T-helper 17 cell (primary cell): ENCODE data around the gene CDC42BPB. TPM values are rescaled to one million over a fixed set of nuclear protein-coding genes. Genes with fewer than 3 reads are reported as not detected.
A peak's percentile ranks its signal among the peaks of the same experiment; 100 is the strongest.

Source experiments
- ATAC-seq: fragments of 150-1000 bp; cut with Tn5 transposase; 2 replicates; pipeline ENCODE4 v1.10.0; 2021; ENCODE audit warnings: mild to moderate bottlenecking, moderate library complexity
- DNase-seq, 3 donors: peaks; one replicate each; pipeline versions ENCODE4 v3.0.0 to v3.0.0-alpha.2; 2020 to 2021
- H3K9me3 ChIP-seq: one replicate; pipeline ENCODE4 v1.7.0; 2013; ENCODE audit warnings: low read length, mild to moderate bottlenecking; ENCODE audit not compliant: control insufficient read depth, poor library complexity, severe bottlenecking
- H3K27ac Mint-ChIP-seq: one replicate; pipeline ENCODE4 v1.8.0; 2022; ENCODE audit warnings: mild to moderate bottlenecking, moderate library complexity, mixed read lengths
- H3K27me3 Mint-ChIP-seq: one replicate; pipeline ENCODE4 v1.8.0; 2022; ENCODE audit warnings: mixed read lengths
- H3K36me3 Mint-ChIP-seq: one replicate; pipeline ENCODE4 v1.8.0; 2022; ENCODE audit warnings: low read depth, mixed read lengths
- H3K4me1 Mint-ChIP-seq: one replicate; pipeline ENCODE4 v1.8.0; 2022; ENCODE audit warnings: mild to moderate bottlenecking, mixed read lengths
- H3K4me3 Mint-ChIP-seq: one replicate; pipeline ENCODE4 v1.8.0; 2022; ENCODE audit warnings: mild to moderate bottlenecking, moderate library complexity, mixed read lengths
- total RNA-seq, 4 donors: library from RNA in 2 of 4; stranded (reverse) in 2 of 4; gene quantifications; one replicate each; pipeline ENCODE4 v1.2.3 and lab custom pipeline; 2022 to 2026

The CDC42BPB gene
- total RNA-seq, 2 donors from 2014 or later: 11.6 to 16.3 TPM

DNA sequence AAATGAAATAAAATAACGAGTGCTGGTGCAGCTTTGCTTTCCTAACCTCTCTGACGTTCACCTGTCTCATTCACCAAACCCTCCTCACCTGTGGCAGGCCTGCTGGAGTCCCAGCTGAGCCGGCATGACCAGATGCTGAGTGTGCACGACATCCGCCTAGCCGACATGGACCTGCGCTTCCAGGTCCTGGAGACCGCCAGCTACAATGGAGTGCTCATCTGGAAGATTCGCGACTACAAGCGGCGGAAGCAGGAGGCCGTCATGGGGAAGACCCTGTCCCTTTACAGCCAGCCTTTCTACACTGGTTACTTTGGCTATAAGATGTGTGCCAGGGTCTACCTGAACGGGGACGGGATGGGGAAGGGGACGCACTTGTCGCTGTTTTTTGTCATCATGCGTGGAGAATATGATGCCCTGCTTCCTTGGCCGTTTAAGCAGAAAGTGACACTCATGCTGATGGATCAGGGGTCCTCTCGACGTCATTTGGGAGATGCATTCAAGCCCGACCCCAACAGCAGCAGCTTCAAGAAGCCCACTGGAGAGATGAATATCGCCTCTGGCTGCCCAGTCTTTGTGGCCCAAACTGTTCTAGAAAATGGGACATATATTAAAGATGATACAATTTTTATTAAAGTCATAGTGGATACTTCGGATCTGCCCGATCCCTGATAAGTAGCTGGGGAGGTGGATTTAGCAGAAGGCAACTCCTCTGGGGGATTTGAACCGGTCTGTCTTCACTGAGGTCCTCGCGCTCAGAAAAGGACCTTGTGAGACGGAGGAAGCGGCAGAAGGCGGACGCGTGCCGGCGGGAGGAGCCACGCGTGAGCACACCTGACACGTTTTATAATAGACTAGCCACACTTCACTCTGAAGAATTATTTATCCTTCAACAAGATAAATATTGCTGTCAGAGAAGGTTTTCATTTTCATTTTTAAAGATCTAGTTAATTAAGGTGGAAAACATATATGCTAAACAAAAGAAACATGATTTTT is 151.9 kb downstream of the CDC42BPB start:
- Mint-ChIP-seq H3K4me3 (no peak overlapping the region), H3K27me3 (no peaks in the 10 kb centered on the region), H3K27ac (no peak overlapping the region), H3K36me3 (peaks cover 6% of the 10 kb centered on the region), H3K4me1 (peaks cover 4% of the 10 kb centered on the region)
- no peak for ATAC-seq
- DNase-seq: no peak
- no peaks in the 10 kb centered on the region for H3K9me3 ChIP-seq

GRCh38 chr14:102903889-102904512 is 153.3 kb downstream of the CDC42BPB start:
- Mint-ChIP-seq H3K4me1 (peaks cover 6% of the 10 kb centered on the region), H3K27ac (peak overlapping the region; percentile 79), H3K36me3 (peaks cover 6% of the 10 kb centered on the region), H3K27me3 (no peaks in the 10 kb centered on the region), H3K4me3 (no peak overlapping the region)
- ATAC-seq: no peak
- no peak for DNase-seq
- H3K9me3 ChIP-seq: no peaks in the 10 kb centered on the region

DNA sequence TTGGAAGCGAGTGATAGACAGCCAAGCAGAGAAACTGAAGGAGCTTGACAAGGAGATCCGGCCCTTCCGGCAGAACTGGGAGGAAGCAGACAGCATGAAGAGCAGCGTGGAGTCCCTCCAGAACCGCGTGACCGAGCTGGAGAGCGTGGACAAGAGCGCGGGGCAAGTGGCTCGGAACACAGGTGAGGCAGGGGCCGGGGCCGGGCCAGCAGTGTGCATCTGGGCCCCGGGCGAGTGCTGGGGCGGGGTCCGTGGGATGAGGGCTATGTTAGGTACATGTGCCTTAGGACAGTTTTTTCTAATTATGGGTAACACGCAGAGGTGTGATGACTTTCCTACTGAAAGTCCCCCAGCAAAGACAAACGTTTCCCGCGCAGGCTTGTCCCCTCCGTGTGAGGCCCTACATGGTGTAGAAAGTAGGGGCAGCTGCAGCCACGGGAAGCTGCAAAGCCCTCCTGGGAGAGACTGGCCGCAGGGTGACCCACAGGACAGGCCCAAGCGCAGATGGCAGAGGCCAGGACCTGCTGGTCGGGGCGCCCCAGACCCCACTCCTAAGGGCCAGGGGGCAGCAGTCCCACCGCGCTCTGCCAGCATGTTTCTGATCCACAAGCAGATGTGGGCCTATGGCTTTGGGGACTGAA is 154.0 kb downstream of the CDC42BPB start:
- Mint-ChIP-seq H3K36me3 (peaks cover 9% of the 10 kb centered on the region), H3K27ac (peak overlapping the region; percentile 79), H3K27me3 (no peaks in the 10 kb centered on the region), H3K4me1 (peaks cover 5% of the 10 kb centered on the region), H3K4me3 (no peak overlapping the region)
- ATAC-seq (no peak), DNase-seq (no peak)
- no peaks in the 10 kb centered on the region for H3K9me3 ChIP-seq

DNA sequence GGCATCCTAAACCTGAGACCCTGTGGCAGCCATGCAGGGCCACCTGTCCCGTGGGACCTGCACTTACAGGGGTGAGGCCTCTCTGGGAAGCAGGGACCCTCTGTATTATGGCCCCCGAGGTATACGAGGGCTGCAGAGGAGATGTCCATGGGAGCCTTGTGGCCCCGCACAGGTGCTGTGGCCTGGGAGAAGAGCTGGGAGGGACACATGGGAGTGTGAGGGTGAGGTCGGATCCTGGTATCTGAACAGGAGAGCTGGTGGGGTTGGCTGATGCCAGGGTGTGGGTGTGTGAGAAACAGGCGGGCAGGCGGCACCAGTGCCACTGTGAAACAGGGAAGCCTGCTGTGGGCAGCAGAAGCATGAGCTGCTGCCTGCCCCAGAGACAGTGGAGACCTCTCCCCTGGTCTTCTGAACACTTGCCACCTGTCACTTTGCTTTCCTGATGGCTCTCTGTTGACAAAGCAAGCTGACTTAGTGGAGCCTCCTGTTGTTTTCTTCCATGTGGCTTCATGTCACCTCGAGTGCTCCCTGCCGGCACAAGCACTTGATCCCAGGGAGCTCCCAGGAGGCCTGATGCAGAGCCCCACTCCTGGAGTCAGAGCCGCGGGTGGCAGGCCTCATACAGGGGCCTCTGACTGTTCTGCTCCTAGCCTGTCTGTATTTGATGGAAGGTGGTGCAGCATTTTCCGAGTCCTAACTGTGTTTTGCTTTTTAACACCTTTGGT is 154.7 kb downstream of the CDC42BPB start:
- peaks cover 8% of the 10 kb centered on the region for H3K36me3 Mint-ChIP-seq
- no peak for DNase-seq
- H3K4me3 Mint-ChIP-seq: no peak overlapping the region

GRCh38 chr14:102902086-102902485 is 155.3 kb downstream of the CDC42BPB start:
- H3K27me3 Mint-ChIP-seq: no peaks in the 10 kb centered on the region
- ATAC-seq (no peak), DNase-seq (no peak)
- peaks cover 7% of the 10 kb centered on the region for H3K36me3 Mint-ChIP-seq
- peak overlapping the region; percentile 79 for H3K27ac Mint-ChIP-seq
- no peak overlapping the region for H3K4me3 Mint-ChIP-seq
- peaks cover 7% of the 10 kb centered on the region for H3K4me1 Mint-ChIP-seq
- H3K9me3 ChIP-seq: no peaks in the 10 kb centered on the region

More for the DNA sequence above, 154.7 kb downstream of the CDC42BPB start:
- Mint-ChIP-seq H3K27me3 (no peaks in the 10 kb centered on the region), H3K27ac (peak overlapping the region; percentile 79), H3K4me1 (peaks cover 7% of the 10 kb centered on the region)
- H3K9me3 ChIP-seq: no peaks in the 10 kb centered on the region
- ATAC-seq: no peak

DNA sequence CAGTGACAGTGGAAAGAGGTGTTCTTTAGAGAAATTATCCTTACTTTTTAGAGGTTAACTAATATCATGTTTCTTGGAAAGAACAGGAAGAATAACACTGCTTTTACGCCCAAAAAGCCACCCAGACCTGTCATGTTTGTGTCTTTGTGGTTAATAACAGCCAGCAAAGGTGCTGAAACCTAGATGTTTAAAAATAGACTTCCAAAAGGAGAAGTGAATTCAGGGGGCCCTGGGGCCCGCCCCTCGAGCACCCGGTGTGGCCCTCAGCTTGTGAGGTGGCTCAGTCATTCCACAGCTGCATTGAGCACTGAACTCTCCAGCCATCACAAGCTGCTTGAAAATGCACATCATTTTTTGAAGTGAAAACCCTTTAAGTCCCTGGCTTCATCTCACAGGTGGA is 155.7 kb downstream of the CDC42BPB start:
- H3K36me3 Mint-ChIP-seq: peaks cover 7% of the 10 kb centered on the region
- peaks cover 7% of the 10 kb centered on the region for H3K4me1 Mint-ChIP-seq
- H3K27me3 Mint-ChIP-seq: no peaks in the 10 kb centered on the region
- ATAC-seq (peak; percentile 66), DNase-seq (no peak)
- H3K4me3 Mint-ChIP-seq: no peak overlapping the region
- H3K27ac Mint-ChIP-seq: peak overlapping the region; percentile 72
- H3K9me3 ChIP-seq: no peaks in the 10 kb centered on the region

DNA sequence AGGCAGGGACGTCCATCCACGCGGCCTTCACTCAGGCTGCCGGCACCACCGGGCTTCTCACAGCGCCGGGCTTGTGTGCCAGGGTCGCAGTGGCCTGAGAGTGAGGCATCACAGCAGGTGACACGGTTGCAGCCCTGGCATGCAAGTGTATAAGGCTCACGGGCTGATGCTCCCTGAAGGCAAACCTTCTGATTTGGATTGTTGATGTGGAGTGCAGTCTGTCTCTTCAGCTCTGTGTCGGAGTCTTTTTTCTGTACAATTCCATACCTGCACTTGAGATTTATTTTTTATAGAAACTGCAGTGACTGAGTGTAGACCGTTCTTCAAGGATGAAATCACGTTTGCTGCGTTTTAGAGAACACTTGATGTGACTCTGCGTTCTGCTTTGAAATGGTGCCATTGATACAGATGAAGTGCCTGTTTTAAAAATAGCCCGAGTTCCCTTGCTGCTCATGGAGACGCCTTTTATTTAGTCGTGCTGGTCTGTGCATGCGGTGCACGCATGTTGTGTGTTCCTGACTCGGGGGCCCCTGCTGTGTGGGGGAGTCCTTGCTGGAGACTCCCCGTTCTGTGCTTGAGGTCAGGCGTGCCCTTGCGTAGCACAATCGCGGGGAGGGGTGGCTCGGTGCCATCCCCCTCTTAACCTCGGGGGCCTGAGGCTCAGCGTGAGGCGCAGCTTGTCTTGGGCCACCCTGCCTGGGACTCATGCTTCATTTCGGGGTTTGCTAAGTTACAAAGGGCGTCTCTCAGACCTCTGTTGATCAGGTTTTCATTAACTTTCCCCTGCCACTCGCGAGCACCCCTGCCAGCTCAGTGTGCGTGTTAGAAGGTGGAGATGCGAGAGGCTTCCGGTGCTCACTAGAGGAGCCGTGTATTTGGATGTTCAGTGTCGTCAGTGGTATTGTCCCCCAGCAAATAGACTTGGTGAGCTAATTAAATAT is 156.4 kb downstream of the CDC42BPB start:
- peak overlapping the region; percentile 72 for H3K27ac Mint-ChIP-seq
- H3K27me3 Mint-ChIP-seq: no peaks in the 10 kb centered on the region
- peaks cover 7% of the 10 kb centered on the region for H3K4me1 Mint-ChIP-seq
- DNase-seq: no peak
- peaks cover 7% of the 10 kb centered on the region for H3K36me3 Mint-ChIP-seq
- no peaks in the 10 kb centered on the region for H3K9me3 ChIP-seq
- no peak overlapping the region for H3K4me3 Mint-ChIP-seq
- ATAC-seq: peak; percentile 65

- no peak overlapping the region for H3K27ac Mint-ChIP-seq
- H3K4me1 Mint-ChIP-seq: peaks cover 7% of the 10 kb centered on the region
- peaks cover 7% of the 10 kb centered on the region for H3K36me3 Mint-ChIP-seq
- DNase-seq (no peak), ATAC-seq (no peak)
- no peak overlapping the region for H3K4me3 Mint-ChIP-seq
- H3K9me3 ChIP-seq: no peaks in the 10 kb centered on the region
- no peaks in the 10 kb centered on the region for H3K27me3 Mint-ChIP-seq
These were observed 157.8 kb downstream of the CDC42BPB start for GRCh38 chr14:102899516-102899900.

DNA sequence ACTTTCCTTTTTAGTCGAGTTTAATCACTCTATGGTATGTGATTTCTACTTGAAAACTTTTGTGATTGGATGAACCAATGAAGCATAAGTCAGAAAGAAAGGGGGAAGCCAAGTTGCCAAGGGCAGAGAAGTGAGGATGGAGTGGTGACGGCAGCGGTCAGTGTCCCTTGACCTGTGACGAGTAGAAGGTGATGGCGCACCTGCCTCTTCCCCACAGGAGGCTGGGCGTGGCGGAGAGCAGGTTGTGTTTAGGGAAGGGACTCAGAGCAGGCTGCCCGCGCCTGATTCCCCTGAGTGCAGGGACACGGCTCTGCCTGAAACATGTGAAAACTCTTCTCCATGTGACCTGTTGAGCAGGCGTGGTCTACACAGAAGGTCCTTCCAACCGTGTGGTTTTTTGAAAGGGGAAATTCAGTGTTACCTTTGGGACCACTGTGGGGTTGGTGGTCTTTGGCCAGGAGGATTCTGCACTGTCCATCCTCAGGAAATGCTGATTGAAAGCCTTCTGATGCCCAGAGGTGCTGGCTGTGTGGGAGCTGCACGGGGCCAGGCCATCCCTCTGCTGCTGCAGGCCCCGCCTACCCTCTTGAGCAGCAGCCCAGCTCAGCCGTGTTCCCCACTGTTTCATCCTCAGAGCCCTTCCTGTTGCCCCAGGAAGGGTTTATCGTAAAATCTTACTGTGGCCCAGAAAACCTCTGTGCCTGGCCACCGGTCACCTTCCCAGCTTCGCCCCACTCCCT is 158.4 kb downstream of the CDC42BPB start:
- peaks cover 7% of the 10 kb centered on the region for H3K4me1 Mint-ChIP-seq
- peaks cover 7% of the 10 kb centered on the region for H3K36me3 Mint-ChIP-seq
- DNase-seq: no peak
- no peak overlapping the region for H3K4me3 Mint-ChIP-seq
- no peaks in the 10 kb centered on the region for H3K27me3 Mint-ChIP-seq
- H3K9me3 ChIP-seq: no peaks in the 10 kb centered on the region
- H3K27ac Mint-ChIP-seq: peak overlapping the region; percentile 9
- peak; percentile 27 for ATAC-seq

- peak overlapping the region; percentile 9 for H3K27ac Mint-ChIP-seq
- H3K4me3 Mint-ChIP-seq: no peak overlapping the region
- peaks cover 7% of the 10 kb centered on the region for H3K36me3 Mint-ChIP-seq
- H3K27me3 Mint-ChIP-seq: no peaks in the 10 kb centered on the region
- H3K4me1 Mint-ChIP-seq: peaks cover 7% of the 10 kb centered on the region
- ATAC-seq (no peak), DNase-seq (no peak)
- H3K9me3 ChIP-seq: no peaks in the 10 kb centered on the region
These were observed 159.1 kb downstream of the CDC42BPB start for GRCh38 chr14:102898298-102898697.

GRCh38 chr14:102897299-102898027 is 159.9 kb downstream of the CDC42BPB start:
- ATAC-seq (no peak), DNase-seq (no peak)
- no peaks in the 10 kb centered on the region for H3K9me3 ChIP-seq
- Mint-ChIP-seq H3K27me3 (no peaks in the 10 kb centered on the region), H3K36me3 (peaks cover 4% of the 10 kb centered on the region), H3K4me1 (peaks cover 7% of the 10 kb centered on the region), H3K4me3 (no peak overlapping the region), H3K27ac (no peak overlapping the region)
